ENCODE data around the gene SRSF3. TPM values are rescaled to one million over a fixed set of nuclear protein-coding genes. Genes with fewer than 3 reads are reported as not detected.

SRSF3 gene
- 100 to 1,000 TPM; 211 to 262 TPM for total RNA-seq
- 100 to 1,000 TPM; 145 to 267 TPM for polyA plus RNA-seq
- long read RNA-seq, donor 1, full-length matches to known transcripts, result 406 of 480 reads
- long read RNA-seq, donor 1, partial matches to known transcripts, result 48 of 480 reads
- long read RNA-seq, donor 1, other reads (novel, unspliced or antisense), result 26 of 480 reads
- long read RNA-seq, donor 2, full-length matches to known transcripts, result 185 of 200 reads
- long read RNA-seq, donor 2, partial matches to known transcripts, result 9 of 200 reads
- long read RNA-seq, donor 2, other reads (novel, unspliced or antisense), result 6 of 200 reads
- long read RNA-seq, donor 3, full-length matches to known transcripts, result 227 of 270 reads
- long read RNA-seq, donor 3, partial matches to known transcripts, result 43 of 270 reads
- long read RNA-seq, donor 3, other reads (novel, unspliced or antisense), result 0 of 270 reads
- long read RNA-seq, donor 4, full-length matches to known transcripts, result 240 of 277 reads
- long read RNA-seq, donor 4, partial matches to known transcripts, result 37 of 277 reads
- long read RNA-seq, donor 4, other reads (novel, unspliced or antisense), result 0 of 277 reads
- long read RNA-seq, donor 5, full-length matches to known transcripts, result 443 of 577 reads
- long read RNA-seq, donor 5, partial matches to known transcripts, result 123 of 577 reads
- long read RNA-seq, donor 5, other reads (novel, unspliced or antisense), result 11 of 577 reads

DNA sequence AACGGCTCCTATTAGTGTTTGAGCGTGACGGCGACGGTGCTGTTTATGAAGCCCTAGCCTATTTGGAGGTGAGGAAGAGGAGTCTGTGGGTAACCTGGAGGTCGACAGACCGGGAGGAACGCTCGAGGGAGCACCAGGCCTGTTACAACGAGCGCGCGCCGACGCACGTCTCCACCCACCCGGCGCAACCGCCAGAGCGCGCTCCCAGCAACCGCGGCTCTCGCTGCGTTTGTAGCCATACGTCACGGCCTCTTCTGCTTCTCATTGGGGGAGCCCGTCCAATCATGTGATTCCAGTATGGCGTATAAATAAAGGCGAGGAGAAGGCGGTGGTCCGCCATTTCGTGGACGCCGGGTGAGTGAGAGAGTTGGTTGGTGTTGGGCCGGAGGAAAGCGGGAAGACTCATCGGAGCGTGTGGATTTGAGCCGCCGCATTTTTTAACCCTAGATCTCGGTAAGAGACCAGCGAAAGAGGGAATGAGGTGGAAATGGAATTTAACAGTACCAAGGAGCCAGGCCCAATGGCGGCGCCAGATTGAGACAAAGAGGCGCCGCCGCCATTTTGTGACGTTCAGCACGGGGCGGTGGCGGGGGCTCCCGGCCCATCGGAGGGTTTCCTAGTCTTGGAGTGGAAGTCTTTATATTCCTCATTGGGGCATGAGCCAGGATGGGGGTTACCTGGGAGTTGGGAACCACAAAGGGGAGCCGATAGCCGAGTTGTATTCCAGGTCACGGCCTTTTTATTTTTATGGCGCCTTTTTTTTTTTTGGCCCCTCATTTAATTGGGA, at the start of gene SRSF3:
Gene SRSF3 (plus strand): TSS at position 334 of the 787 bp plus-strand sequence. CDS start 2,401 bp downstream, outside the sequence.
- WGBS, 2 donors, result 0% methylated on average over 58 of the region's 58 CpGs
- Histone ChIP-seq H3K36me3 (ENCODE audit: control insufficient read depth in 4 of 4, insufficient read depth in 4 of 4, low read length in 4 of 4) (peaks cover 9 to 42% (median 21%) of the 10 kb centered on the region in 4 donors), H3K4me1 (ENCODE audit: control insufficient read depth in 5 of 5, insufficient read depth in 5 of 5, low read length in 5 of 5) (peaks cover 0 to 31% (median 10%) of the 10 kb centered on the region in 5 donors), H3K27me3 (ENCODE audit: control insufficient read depth in 3 of 3, insufficient read depth in 3 of 3, low read length in 2 of 3) (no peaks in the 10 kb centered on the region), H3K9ac (ENCODE audit: insufficient read depth in 1 of 2, low read length in 2 of 2) (peak within 1 kb of the TSS; percentile 98 to 100), H3K27ac (ENCODE audit: low read depth in 1 of 2, low read length in 1 of 2) (peak within 1 kb of the TSS; percentile 97 to 99), H3K4me3 (peak within 1 kb of the TSS; percentile 90), H3K9me3 (ENCODE audit: control insufficient read depth in 4 of 4, insufficient read depth in 3 of 4, low read length in 3 of 4) (no peaks in the 10 kb centered on the region)
- TF ChIP-seq, protein P1, sequence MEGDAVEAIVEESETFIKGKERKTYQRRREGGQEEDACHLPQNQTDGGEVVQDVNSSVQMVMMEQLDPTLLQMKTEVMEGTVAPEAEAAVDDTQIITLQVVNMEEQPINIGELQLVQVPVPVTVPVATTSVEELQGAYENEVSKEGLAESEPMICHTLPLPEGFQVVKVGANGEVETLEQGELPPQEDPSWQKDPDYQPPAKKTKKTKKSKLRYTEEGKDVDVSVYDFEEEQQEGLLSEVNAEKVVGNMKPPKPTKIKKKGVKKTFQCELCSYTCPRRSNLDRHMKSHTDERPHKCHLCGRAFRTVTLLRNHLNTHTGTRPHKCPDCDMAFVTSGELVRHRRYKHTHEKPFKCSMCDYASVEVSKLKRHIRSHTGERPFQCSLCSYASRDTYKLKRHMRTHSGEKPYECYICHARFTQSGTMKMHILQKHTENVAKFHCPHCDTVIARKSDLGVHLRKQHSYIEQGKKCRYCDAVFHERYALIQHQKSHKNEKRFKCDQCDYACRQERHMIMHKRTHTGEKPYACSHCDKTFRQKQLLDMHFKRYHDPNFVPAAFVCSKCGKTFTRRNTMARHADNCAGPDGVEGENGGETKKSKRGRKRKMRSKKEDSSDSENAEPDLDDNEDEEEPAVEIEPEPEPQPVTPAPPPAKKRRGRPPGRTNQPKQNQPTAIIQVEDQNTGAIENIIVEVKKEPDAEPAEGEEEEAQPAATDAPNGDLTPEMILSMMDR (IDR thresholded peaks at IDR 0.05; ENCODE audit: control extremely low read depth, extremely low read depth), result peak; percentile 41
- ATAC-seq (ENCODE audit: insufficient read depth, low FRiP score) (peak; percentile 93), DNase-seq (peak; percentile 99 to 100 (median 99))

DNA sequence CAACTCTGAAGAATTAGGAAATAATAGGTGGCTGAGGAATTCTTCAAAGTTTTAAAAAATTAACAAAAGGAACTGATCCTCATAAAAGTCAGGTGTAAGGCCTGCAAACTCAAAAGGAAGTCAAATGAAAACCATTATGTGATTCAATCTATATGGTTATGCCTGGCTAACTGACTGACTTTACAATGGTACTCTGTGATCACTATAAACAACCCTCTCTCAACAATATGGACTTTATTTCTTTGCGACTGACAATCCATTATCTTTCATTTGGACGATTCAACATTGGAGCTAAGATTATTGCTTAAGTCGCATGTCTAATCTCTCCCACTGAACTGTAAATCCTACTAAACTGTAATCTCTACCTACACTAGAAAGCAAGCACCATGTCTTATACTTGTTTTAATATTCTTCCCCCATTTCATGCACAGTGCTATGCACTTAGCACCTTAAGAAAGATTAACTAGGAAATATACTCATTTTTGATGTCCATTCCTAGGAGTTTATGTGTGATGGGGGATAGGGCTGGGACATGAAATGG, 48.3 kb upstream of the SRSF3 start:
- peaks cover 0 to 27% (median 6%) of the 10 kb centered on the region in 5 donors for H3K4me1 ChIP-seq (ENCODE audit: control insufficient read depth in 5 of 5, insufficient read depth in 5 of 5, low read length in 5 of 5)
- no peaks in the 10 kb centered on the region for H3K36me3 ChIP-seq (ENCODE audit: control insufficient read depth in 4 of 4, insufficient read depth in 4 of 4, low read length in 4 of 4)
- DNase-seq (no peak), ATAC-seq (ENCODE audit: insufficient read depth, low FRiP score) (no peak)
- H3K9me3 ChIP-seq (ENCODE audit: control insufficient read depth in 4 of 4, insufficient read depth in 3 of 4, low read length in 3 of 4), result no peaks in the 10 kb centered on the region
- H3K4me3 ChIP-seq, result peak overlapping the region; percentile 83
- WGBS, 2 donors, result 27 to 32% methylated on average over 3 of the region's 3 CpGs
- no peaks in the 10 kb centered on the region for H3K27me3 ChIP-seq (ENCODE audit: control insufficient read depth in 3 of 3, insufficient read depth in 3 of 3, low read length in 2 of 3)
- peak overlapping the region; percentile 80 to 98 for H3K9ac ChIP-seq (ENCODE audit: insufficient read depth in 1 of 2, low read length in 2 of 2)
- TF ChIP-seq, protein P1 (IDR thresholded peaks at IDR 0.05; ENCODE audit: control extremely low read depth, extremely low read depth), result no peak
- peak overlapping the region; percentile 91 to 98 for H3K27ac ChIP-seq (ENCODE audit: low read depth in 1 of 2, low read length in 1 of 2)

DNA sequence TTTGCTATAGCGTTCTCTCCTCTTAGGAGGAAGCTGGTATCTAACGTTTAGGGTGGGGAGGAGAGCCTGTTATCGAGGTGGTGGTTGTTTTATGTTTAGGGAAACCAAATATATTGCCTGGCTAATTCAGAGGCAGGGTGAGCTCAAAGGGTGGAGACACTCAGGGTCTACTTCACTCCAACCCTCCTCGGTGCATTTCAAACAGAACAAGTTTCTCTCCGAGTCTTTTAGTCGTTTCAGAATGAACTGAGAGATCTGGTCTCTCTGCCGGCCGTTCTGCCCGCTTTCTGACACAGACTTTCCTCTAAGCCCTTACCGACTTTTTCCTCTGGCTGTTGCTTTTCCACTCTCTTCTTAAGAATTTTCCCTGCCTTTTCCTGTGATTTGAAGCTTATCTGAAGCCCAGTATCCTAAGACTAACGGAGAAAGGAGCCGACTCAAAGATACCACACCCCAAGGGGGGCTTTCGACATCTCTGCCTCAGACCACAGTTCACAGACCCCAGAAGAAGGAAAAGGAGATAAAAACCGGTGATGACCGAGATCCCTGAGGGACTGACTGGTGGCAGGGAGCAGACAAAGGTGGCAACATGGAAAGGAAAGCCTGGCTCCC, 47.7 kb upstream of the SRSF3 start:
- peak overlapping the region; percentile 80 to 98 for H3K9ac ChIP-seq (ENCODE audit: insufficient read depth in 1 of 2, low read length in 2 of 2)
- peak overlapping the region; percentile 83 for H3K4me3 ChIP-seq
- WGBS, 2 donors, result 0 to 1% methylated on average over 15 of the region's 15 CpGs
- H3K36me3 ChIP-seq (ENCODE audit: control insufficient read depth in 4 of 4, insufficient read depth in 4 of 4, low read length in 4 of 4), result no peaks in the 10 kb centered on the region
- DNase-seq, result peak; percentile 21 to 68 (median 58)
- no peaks in the 10 kb centered on the region for H3K27me3 ChIP-seq (ENCODE audit: control insufficient read depth in 3 of 3, insufficient read depth in 3 of 3, low read length in 2 of 3)
- H3K4me1 ChIP-seq (ENCODE audit: control insufficient read depth in 5 of 5, insufficient read depth in 5 of 5, low read length in 5 of 5), result peaks cover 0 to 27% (median 6%) of the 10 kb centered on the region in 5 donors
- peak overlapping the region; percentile 91 to 98 for H3K27ac ChIP-seq (ENCODE audit: low read depth in 1 of 2, low read length in 1 of 2)
- TF ChIP-seq, protein P1 (IDR thresholded peaks at IDR 0.05; ENCODE audit: control extremely low read depth, extremely low read depth), result no peak
- no peaks in the 10 kb centered on the region for H3K9me3 ChIP-seq (ENCODE audit: control insufficient read depth in 4 of 4, insufficient read depth in 3 of 4, low read length in 3 of 4)
- no peak for ATAC-seq (ENCODE audit: insufficient read depth, low FRiP score)

All from lung (tissue), 16 donors.